ENCODE results near the gene CUEDC1. TPM values are rescaled to one million over a fixed set of nuclear protein-coding genes. Genes with fewer than 3 reads are reported as not detected.

The CUEDC1 gene
- total and polyA plus RNA-seq, 2 of the 4 experiments (the other 2 are of a cell fraction), result 4.1 to 21.2 TPM

GRCh38 chr17:57986841-57987580, 31.8 kb upstream of the CUEDC1 start:
- H3K79me1 ChIP-seq (ENCODE audit: low read depth in 1 of 2, low read length in 2 of 2), result peaks cover 16 to 66% of the 10 kb centered on the region in 2 experiments; a peak in 3 of 4 replicates
- peaks cover 9% of the 10 kb centered on the region for H3K9me1 ChIP-seq (ENCODE audit: insufficient read depth, low read length)
- peak overlapping the region; percentile 94 for H4K5ac ChIP-seq (ENCODE audit: low read depth, low read length)
- H3K14ac ChIP-seq (replicated peaks; ENCODE audit: low read depth, low read length), result peak overlapping the region; percentile 98
- peak overlapping the region; percentile 89 for H3K4me2 ChIP-seq (ENCODE audit: low read depth, low read length)
- DNase-seq (peak; percentile 91), ATAC-seq (ENCODE audit: low read depth) (peak; percentile 18)
- H3K9ac ChIP-seq (ENCODE audit: low read depth, low read length), result peak overlapping the region; percentile 97
- no peaks in the 10 kb centered on the region for H3K27me3 ChIP-seq (ENCODE audit: control insufficient read depth, insufficient read depth, low read length)
- peak overlapping the region; percentile 98 for H2AK9ac ChIP-seq (replicated peaks; ENCODE audit: low read depth, low read length, poor library complexity)
- peak overlapping the region; percentile 90 for H3K27ac ChIP-seq (ENCODE audit: insufficient read depth, low read length)
- H3K4ac ChIP-seq (ENCODE audit: low read depth, low read length), result peak overlapping the region; percentile 97
- H4K8ac ChIP-seq (ENCODE audit: low read depth in 2 of 2, low read length in 2 of 2), result peak overlapping the region; percentile 90
- H3K9me3 ChIP-seq (ENCODE audit: control insufficient read depth, insufficient read depth, low read length), result no peaks in the 10 kb centered on the region
- H2BK5ac ChIP-seq (ENCODE audit: low read depth, low read length, poor library complexity, severe bottlenecking), result peak overlapping the region; percentile 90
- POLR2A ChIA-PET (ENCODE audit: unreplicated experiment), result interaction anchor here (0.6 to 1.5 kb wide), 4 partner anchors 56 to 118 kb away, joined by 3 to 7 read pairs (median 4); no protein-coding TSS in a partner anchor
- CTCF ChIA-PET, result interaction anchor here (0.6 to 1.6 kb wide), 6 partner anchors 8 to 128 kb away, joined by 3 to 6 read pairs (median 3); no protein-coding TSS in a partner anchor
- peak overlapping the region; percentile 99 for H3K4me3 ChIP-seq (ENCODE audit: insufficient read depth, low read depth, low read length)
- H2AFZ ChIP-seq (replicated peaks; ENCODE audit: low read length, poor library complexity), result peak overlapping the region; percentile 80
- TF ChIP-seq ELK1 (IDR thresholded peaks at IDR 0.05; ENCODE audit: borderline replicate concordance, low read depth, low read length) (no peak), RFX5 (IDR thresholded peaks at IDR 0.05; ENCODE audit: low read depth, low read length) (no peak), FOS (IDR thresholded peaks at IDR 0.05; ENCODE audit: low read depth, low read length) (peak; percentile 68; the same call in 1 of the 2 replicates), CHD1 (IDR thresholded peaks at IDR 0.05; ENCODE audit: low read depth, low read length) (no peak; the same call in 1 of the 2 replicates), POLR2A (IDR thresholded peaks at IDR 0.05; ENCODE audit: low read depth, low read length) (peak; percentile 55; the same call in 1 of the 2 replicates), SMC3 (IDR thresholded peaks at IDR 0.05; ENCODE audit: low read depth, low read length) (peak; percentile 1; the same call in 1 of the 2 replicates), MAZ (IDR thresholded peaks at IDR 0.05; ENCODE audit: borderline replicate concordance, low read depth, low read length) (peak; percentile 79)
- peak overlapping the region; percentile 40; the same call in 1 of the 2 replicates for H2BK20ac ChIP-seq (ENCODE audit: low read depth, low read length)
- intact Hi-C loops (cut with micrococcal nuclease) (loop anchor here (1.0 to 2.0 kb wide), 4 partner anchors 38 to 128 kb away; no protein-coding TSS in a partner anchor), in situ Hi-C loops (cut with MboI; ENCODE audit: low sequenced_read_pairs) (no loop called here), dilution Hi-C loops (cut with HindIII; ENCODE audit: low sequenced_read_pairs, unreplicated experiment) (loop anchor here (25.0 kb wide), 1 partner anchor 125 kb away; the partner anchor contains the start of gene MRPS23)
- 0 out of 3 replicates have a peak overlapping the region, but pooled peaks have one; percentile 24 for H2BK15ac ChIP-seq (ENCODE audit: low read depth, low read length)
- H4K91ac ChIP-seq (ENCODE audit: insufficient read depth, low read depth, low read length), result peak overlapping the region; percentile 95
- 20% methylated on average over 1 of the region's 38 CpGs; no CpG with 5 or more reads in 1 of the 2 experiments for WGBS, 2 experiments (ENCODE audit: extremely low coverage in 2 of 2, insufficient read length in 1 of 2)
- no TSS peak for BruUV-seq (replicated peaks)
- H3K36me3 ChIP-seq (ENCODE audit: control insufficient read depth, insufficient read depth, low read length), result peaks cover 11% of the 10 kb centered on the region
- peak overlapping the region; percentile 83 for H2BK120ac ChIP-seq (ENCODE audit: low read depth, low read length)
- H3K56ac ChIP-seq (ENCODE audit: extremely low read depth, insufficient read depth, low read length), result peak overlapping the region; percentile 92
- peak overlapping the region; percentile 99 for H3K23ac ChIP-seq (ENCODE audit: low read depth, low read length)
- peaks cover 28% of the 10 kb centered on the region for H3K4me1 ChIP-seq (ENCODE audit: control insufficient read depth, insufficient read depth, low read length)
- peaks cover 38% of the 10 kb centered on the region for H4K20me1 ChIP-seq (ENCODE audit: insufficient read depth, low read length)
- H2AK5ac ChIP-seq (ENCODE audit: low read depth, low read length), result peak overlapping the region; percentile 92
- H3K18ac ChIP-seq (ENCODE audit: low read depth, low read length), result peak overlapping the region; percentile 94

All from IMR-90 (cell line).